NCI-H2171 treated with DMSO at 0.1 percent for 48 hours (cell line): ENCODE data around the gene AGMAT.
"Not testable (repeated sequence)": the region's sequence is repeated elsewhere in the genome, so short reads cannot be mapped to it uniquely, and the experiment has no call there.

Experiments used
- DNase-seq: peaks from one replicate; lab custom pipeline; 2025; lab: John Stamatoyannopoulos, UW

The AGMAT gene

DNA sequence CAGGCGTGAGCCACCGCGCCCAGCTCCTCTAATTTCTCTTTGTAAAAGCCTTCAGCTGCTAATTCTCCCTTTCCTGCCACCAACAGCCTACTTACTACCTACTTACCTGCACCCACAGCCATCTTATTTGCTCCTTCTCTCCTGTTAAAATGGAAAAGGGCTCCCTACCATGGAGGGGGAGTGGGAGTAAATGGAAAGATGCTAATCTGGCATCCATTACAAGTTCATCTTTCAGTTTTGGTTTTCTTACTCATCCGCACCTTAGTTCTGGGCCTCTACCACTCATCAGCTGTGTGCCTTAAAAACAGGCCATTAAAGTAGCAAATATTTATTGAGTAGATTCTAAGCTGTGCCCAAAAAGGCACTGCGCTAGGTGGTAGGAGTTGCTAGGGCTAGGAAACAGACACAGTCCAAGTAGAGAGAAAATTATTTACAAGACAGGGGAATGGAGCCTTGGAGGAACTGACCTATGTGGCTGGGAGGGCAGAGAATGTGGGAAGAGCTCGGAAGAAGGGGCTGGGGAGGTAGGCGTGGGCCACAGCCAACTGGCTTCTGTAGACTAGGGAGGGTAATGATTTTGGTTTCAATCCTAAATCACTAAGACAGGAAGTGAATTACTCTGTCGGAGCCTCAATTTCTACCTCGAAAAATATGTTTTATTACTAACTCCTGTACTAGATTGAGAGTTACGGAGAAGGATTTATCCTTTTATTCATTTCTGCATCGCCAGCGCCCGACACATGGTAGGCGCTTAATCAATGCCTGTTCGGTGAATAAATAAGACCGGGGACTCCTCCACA is 31.7 kb upstream of the AGMAT start:
- DNase-seq = no peak

DNA sequence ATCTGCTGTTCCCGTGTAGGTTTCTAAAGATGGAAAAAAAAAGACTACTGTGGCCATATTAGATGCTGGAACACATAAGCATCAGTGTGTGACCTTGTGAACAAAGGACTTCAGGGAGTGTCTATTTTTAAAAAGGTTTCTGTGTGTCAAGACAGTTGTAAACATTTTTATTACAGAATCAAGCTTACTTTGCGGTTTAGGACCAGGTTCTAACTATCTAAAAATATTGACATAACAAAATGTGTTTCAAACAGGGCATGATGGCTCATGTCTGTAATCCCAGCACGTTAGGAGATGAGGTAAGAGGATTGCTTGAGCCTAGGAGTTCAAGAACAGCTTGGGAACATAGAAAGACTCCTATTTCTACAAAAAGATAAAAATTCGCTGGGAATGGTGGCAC is 25.3 kb upstream of the AGMAT start:
- DNase-seq = no peak

- no peak for DNase-seq
Measured at GRCh38 chr1:15609631-15610030, 24.8 kb upstream of the AGMAT start.

DNA sequence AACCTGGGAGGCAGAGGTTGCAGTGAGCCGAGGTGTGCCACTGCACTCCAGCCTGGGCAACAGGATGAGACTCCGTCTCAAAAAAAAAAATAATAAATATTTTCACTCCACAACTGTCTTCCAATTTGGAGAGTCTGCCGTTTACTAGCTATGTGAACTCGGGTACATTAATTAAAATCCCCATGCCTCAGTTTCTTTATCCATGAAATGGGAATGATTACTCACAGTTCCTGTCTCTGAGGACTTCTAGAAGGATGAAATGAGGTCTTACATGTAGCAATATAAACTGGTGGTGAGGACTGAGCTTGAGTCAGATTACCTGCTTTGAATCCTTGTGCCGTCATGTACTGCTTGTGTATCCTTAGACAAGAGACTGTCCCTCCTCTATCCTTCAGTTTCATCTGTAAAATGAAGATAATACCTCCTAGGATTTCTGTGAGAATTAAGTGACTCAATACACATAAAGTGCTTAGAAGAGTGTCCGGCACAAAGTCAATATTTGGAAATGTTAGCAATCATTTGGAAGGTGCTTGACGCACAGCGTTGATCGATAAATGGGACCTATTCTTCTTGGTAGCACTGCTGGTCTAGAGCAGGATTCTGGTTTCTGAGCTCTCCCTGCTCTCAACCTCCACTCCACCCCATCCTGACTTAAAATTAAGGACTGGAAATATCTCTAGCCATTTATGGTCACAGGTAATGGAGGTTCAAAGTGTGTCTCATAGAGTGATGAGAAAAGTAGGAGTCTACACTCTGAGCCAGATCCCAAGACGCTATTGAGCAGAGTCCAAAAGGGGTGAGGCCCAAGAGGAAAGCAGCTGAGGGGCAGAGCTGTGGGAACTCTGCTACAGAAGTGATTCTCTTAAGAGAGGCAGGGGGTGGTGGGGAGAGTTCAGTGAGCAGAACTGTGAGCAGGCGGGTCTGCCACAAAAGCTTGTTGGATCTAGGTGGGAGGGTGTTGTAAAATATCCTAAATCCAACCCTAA is 20.8 kb upstream of the AGMAT start:
- DNase-seq = no peak

GRCh38 chr1:15604400-15604799 is 19.5 kb upstream of the AGMAT start:
- DNase-seq = not testable (repeated sequence)

- DNase-seq = not testable (repeated sequence)
Measured at GRCh38 chr1:15603966-15604282, 19.1 kb upstream of the AGMAT start.

GRCh38 chr1:15603050-15603965 is 18.5 kb upstream of the AGMAT start:
- DNase-seq = peak; percentile 92

- peak; percentile 24 for DNase-seq
Measured at GRCh38 chr1:15598436-15598835, 13.6 kb upstream of the AGMAT start.

DNA sequence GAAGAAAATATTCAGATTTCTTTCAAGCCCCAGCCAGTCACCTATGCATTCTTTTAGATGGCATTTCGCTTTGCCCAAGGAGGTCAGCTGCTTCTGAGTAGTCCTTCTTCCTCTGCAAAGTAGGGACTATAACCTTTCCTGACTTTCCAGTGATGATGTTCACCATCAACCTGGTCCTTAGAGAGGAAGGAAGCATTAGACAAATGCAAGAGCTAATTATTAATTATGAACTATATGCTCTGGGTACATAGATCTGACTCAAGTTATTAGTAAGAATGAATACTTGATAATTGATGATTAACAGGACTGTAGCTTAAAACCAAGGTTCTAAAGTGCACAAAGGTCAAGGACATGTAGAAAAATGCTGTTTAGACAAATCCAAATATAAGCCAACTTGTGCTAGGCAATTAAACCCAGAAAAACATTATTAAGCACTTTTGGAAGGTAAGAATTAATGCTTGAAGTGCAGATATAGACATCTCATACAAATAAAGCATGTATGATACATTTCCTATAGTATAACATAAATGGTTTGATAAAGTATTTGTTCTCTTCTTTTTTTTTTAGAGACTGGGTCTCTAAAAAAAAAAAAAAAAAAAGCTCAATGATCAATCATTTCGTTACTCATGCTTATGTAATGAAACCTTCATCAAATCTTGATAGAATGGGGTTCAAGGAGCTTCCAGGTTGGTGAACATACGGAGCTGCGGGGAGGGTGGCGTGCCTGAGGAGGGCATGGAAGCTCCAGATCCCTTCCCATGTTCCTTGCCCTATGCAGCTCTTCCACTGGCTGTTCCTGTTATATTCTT is 11.2 kb upstream of the AGMAT start:
- no peak for DNase-seq

DNA sequence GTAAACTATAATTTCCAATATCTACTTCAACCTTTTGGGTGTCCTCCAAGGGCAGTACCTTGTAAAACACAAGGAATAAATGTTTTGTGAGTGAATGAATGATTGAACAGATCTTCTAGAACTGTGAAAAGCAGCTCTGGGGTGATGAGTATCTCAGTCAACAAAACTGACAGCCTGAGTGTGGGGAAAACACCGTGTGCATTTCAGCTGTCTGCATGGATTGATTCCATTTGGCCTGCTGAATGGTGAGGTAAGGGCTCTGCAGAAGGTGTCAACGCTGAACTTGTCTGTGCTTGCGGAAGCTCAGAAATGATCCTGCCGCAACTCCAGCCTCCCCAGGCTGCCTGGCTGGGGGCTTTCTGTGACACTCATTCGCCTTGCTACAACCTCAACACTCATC is 7.4 kb upstream of the AGMAT start:
- peak; percentile 70 for DNase-seq

DNA sequence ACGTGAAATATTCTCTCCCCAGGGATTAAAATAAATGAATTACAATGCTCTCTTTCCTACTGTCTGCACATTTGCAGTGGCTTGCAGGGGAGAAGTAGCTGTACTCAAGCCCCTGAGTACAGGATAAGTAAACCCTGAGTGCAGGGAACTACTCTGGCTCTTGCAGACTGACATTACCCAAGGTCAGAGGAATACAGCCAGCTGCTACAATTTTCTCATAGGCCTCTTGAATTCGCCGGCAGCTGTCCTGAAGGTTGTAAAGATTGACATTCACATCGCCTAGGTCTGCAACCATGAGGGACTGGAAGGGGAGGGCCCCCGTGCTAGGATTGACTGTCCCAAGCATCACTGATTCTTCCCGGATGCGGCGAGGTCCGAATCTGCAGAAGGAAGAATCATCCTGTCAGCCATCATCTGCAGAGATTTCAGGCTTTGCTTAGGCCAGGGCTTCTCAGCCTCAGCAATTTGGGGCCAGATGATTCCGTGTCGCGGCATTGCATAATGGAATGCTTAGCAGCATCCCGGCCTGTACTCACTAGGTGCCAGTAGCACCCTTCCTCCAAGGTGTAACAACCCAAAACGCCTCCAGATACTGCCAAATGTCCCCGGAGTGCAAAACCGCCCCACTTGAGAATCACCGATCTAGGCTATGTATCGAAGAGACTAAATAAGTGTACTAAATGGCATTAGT is 1.7 kb downstream of the AGMAT start:
- no peak for DNase-seq

GRCh38 chr1:15579683-15580047 is 5.2 kb downstream of the AGMAT start:
- no peak for DNase-seq

DNA sequence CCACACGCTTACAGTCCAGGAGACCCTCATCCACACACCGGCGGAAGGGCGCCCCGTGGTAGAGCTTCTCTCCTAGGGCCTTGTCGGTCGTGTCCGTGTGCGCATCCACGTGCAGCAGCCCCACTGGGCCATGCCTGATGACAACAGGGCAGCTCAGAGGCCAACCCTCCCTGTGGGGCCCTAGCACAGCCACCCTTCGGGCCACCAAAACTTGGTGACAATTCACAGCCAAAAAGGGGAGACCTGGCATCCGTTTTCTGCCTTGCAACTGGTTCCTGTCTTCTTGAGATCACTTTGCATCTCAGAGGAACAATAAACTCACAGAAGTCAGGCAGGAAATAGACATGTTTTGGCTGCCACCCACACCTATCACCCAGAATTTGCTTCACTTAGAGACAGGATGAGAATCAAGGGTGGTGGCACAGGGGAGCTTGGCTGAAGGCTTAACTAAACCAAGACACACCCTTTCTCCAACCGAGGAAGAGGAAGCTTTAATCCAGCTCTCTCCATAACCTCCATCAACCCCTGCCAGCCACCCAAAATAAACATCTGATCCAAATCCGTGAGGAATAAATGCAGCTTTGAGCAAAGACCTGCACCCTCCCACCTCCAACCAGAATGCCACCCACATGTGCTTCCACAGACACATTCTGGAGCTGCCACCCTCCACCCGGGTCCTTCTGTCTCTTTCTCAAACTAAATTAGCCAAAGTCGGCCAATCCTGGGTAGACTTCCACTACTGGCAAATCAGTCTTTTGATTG is 5.7 kb downstream of the AGMAT start:
- DNase-seq = no peak

DNA sequence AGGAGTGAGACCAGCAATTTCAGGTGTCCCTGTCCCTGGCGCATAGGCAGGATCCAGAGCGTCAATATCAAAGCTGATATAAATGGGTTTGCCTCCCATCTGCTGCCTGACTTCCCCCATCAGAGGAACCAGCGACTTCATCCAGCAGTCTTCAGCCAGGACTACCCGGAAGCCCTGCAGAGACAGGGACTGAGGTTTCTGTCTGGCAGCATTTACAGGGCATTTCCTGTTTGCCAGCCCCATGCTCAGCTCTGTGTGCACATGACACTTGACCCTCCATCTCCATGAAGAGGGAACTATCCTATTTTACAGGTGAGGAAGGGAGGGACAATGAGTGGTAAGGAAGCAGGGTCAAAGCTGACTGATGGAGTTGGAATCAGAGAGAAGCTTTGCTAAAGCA is 7.2 kb downstream of the AGMAT start:
- DNase-seq = no peak

GRCh38 chr1:15575549-15576150 is 9.2 kb downstream of the AGMAT start:
- no peak for DNase-seq

DNA sequence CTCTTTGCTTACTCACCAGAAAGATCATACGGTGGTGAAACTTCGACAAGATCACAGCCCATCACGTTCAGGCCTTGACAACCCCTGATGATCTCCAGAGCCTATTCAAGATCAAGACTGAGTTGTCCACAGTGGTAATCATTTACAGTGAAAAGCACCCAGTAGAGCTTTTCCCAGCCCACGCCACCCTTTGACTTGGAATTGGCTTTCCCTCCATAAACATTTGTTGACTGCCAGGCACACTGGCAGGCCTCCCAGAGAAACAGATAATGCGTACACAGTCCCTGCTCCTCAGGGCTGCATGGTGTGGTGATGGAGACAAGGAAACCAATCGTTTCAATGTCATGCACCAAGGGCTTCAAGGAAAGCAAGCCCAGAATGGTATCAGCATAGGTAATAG is 10.1 kb downstream of the AGMAT start:
- DNase-seq = no peak

GRCh38 chr1:15573477-15573876 is 11.4 kb downstream of the AGMAT start:
- DNase-seq = no peak

GRCh38 chr1:15571266-15571665 is 13.6 kb downstream of the AGMAT start:
- DNase-seq = no peak

DNA sequence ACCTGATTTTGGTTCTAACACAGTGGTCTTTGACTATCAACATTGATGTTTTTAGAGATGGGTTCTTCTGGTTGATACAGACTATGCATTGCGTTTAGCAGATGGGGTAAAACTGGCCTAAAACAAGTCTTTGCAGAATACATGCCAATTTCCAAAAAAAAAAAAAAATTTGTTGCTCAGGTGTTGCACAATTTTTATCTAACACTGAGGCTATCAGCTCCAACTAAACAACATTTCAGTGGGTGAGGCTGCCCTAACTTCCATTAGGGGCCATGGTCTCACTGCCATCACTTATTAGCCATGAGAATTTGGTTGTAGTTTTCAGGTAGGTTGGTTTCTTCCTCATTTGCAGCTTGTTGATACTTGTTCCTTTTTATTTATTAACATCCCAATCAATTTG is 14.0 kb downstream of the AGMAT start:
- no peak for DNase-seq
